Liver (tissue), 3 donors: ENCODE data around the gene NIPAL1.

Source experiments
- RAD21 ChIP-seq, 2 donors: IDR thresholded peaks; 2 replicates each; pipeline ENCODE4 v1.6.1; 2016; ENCODE audit warnings: antibody characterized with exemption in 2 of 2, mild to moderate bottlenecking in 2 of 2
- SP1 ChIP-seq: IDR thresholded peaks from 2 replicates; pipeline ENCODE4 v1.6.1; 2018; ENCODE audit warnings: antibody characterized with exemption, mild to moderate bottlenecking
- TF ChIP-seq, protein P1 (sequence below): fragments of 150-350 bp; IDR thresholded peaks from 2 replicates; pipeline ENCODE4 v1.5.1; 2017; ENCODE audit warnings: improper control_type of control experiment, low read depth, low read length; ENCODE audit not compliant: missing input control
- TF ChIP-seq, protein P2 (sequence below): IDR thresholded peaks from 2 replicates; pipeline ENCODE4 v1.6.1; 2016; ENCODE audit warnings: antibody characterized with exemption
- donor health status: healthy.
- donor health status: healthy.

DNA sequence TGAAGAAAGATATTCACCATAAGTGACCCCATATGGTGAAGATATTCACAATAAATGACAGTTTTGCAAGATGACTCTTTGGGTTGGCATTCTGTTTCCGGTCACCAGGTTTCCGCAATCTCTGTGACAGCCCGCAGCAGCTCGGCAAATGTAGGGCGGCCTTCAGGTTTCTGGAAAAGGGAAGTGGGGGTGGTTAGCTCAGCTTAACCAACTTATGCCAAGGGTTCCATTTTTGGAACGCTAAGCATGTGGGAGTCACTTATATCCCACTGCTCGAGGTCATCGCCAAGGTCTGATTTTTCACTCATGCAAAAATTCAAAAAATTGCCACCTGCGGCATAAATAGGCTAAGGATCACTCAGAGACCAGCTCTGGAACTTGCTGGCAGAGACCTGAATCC, 51.0 kb downstream of the NIPAL1 start:
- TF ChIP-seq, protein P1, sequence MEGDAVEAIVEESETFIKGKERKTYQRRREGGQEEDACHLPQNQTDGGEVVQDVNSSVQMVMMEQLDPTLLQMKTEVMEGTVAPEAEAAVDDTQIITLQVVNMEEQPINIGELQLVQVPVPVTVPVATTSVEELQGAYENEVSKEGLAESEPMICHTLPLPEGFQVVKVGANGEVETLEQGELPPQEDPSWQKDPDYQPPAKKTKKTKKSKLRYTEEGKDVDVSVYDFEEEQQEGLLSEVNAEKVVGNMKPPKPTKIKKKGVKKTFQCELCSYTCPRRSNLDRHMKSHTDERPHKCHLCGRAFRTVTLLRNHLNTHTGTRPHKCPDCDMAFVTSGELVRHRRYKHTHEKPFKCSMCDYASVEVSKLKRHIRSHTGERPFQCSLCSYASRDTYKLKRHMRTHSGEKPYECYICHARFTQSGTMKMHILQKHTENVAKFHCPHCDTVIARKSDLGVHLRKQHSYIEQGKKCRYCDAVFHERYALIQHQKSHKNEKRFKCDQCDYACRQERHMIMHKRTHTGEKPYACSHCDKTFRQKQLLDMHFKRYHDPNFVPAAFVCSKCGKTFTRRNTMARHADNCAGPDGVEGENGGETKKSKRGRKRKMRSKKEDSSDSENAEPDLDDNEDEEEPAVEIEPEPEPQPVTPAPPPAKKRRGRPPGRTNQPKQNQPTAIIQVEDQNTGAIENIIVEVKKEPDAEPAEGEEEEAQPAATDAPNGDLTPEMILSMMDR: no peak
- TF ChIP-seq, protein P2, sequence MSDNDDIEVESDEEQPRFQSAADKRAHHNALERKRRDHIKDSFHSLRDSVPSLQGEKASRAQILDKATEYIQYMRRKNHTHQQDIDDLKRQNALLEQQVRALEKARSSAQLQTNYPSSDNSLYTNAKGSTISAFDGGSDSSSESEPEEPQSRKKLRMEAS: no peak
- TF ChIP-seq RAD21 (IDR thresholded peaks at IDR 0.05) (no peak), SP1 (no peak)
